HUDEP-2 (cell line): ENCODE data around the gene TMEM100.

Source experiments
- DNase-seq, 76 experiments: peaks; one replicate each; lab custom pipeline; 2025; ENCODE audit not compliant: unreplicated experiment in 76 of 76; lab: John Stamatoyannopoulos, UW

TMEM100 gene

GRCh38 chr17:55720919-55721836 is 1.5 kb downstream of the TMEM100 start:
- no peak for DNase-seq

DNA sequence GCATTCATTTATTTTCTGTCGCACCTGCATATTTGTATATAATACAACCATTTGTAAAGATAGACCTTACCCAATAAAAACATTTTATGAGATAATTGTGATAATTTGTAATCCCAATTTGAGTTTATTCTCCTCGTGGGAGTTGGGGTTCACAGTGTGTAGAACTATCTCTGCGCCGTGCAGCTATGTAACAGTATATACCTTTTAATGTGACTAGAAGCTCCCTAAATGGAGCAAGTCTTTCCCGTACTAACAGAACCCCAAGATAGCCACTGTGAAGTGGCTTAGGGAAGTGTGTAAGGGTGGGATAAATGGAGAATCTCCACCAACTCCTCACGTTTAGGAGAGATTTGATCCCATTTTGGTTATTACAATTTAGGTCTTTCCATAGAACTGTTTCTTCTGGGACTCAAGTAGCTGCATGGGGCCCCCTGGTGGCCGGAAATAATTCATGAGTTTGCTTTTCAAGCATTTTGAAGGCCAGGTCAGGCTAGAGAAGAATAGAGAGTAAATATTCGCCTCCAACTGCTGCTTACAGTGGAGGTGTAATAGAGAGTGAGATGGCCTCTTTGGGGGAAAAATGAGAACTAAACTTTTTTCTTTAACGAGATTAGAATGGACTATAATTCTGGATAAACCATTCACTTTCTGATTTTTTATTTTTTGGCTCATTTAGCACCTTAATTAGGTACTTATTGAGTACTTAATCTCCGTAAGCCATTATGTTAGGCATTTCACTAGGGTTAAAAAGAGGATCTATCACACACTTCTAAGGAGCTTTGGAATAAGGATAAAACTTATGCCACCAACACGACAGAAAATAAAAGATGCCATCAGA is 4.5 kb downstream of the TMEM100 start:
- DNase-seq, result peak in 56 of 76 experiments; percentile 4 to 66 (median 31)

- DNase-seq, result no peak
These were observed 5.2 kb downstream of the TMEM100 start for GRCh38 chr17:55717432-55717831.

DNA sequence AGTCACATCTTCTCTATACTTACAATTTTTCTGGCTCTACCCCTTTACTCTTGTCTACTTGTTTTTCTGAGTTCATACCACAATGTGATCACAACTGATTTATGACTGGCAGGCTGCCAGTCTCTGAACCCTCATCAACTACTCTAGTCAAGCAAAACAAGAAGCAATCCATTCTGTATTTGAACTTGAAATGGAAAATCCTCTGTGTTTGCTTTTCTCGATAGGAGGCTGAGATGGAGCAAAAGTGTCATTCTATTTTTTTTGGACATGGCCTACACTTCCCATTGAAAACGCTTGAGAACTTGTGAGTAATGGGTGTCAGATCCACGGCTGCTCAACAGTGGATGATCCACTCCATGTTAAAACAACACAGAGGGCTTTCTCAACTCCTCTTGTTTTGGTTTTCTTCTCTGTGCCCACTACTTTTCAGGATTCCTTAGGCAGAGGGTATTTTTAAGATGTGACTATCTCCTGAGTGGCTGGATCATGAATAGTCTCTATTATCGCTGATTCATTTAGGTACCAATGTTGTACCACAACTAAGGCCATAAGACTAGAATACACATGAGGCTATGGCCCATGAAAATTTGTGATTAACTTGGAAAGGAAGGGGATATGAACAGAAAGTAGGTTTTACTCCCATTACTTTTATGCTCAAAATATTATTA is 11.7 kb downstream of the TMEM100 start:
- DNase-seq, result no peak

GRCh38 chr17:55710410-55710809 is 12.3 kb downstream of the TMEM100 start:
- no peak for DNase-seq

DNA sequence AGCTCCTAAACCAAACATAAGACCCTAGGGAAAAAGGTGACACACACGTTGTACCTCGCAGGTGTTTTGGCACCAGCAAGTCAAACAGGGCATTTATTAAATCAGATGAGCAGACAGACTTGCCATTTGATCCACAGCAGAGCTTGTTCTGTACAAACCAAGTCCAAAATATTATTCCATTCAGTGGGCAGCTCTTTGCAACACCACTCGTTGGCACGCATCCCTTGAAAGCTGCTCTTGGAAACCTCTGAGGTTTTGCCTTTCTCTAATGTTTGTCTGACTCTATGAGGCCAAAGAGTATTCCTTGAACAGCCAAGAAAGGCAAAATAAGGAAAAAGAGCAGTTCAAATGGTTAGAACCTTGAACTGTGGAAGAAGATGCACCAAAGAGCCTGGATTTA is 12.7 kb downstream of the TMEM100 start:
- DNase-seq, result no peak

- DNase-seq, result no peak
These were observed 13.2 kb downstream of the TMEM100 start for GRCh38 chr17:55709440-55709839.

GRCh38 chr17:55708175-55708974 is 14.3 kb downstream of the TMEM100 start:
- no peak for DNase-seq

GRCh38 chr17:55706808-55707773 is 15.6 kb downstream of the TMEM100 start:
- DNase-seq, result no peak

- DNase-seq, result no peak
These were observed 16.8 kb downstream of the TMEM100 start for GRCh38 chr17:55705847-55706246.

DNA sequence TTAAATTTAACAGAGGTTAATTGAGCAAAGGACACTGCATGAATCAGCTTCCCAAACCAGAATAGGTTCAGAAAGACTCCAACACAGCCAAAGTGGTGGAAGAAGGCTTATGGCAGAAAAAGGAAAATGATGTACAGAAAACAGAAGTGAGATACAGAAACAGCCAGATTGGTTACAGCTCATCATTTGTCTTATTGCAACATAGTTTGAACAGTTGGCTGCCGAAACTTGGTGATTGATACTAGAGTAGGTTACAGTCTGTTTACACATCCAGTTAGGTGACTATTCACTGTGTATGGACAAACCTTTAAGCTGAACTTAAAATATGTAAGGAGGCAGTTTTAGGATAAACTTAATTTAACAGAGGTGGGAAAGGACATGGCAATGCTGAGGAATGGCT is 18.3 kb downstream of the TMEM100 start:
- no peak for DNase-seq

DNA sequence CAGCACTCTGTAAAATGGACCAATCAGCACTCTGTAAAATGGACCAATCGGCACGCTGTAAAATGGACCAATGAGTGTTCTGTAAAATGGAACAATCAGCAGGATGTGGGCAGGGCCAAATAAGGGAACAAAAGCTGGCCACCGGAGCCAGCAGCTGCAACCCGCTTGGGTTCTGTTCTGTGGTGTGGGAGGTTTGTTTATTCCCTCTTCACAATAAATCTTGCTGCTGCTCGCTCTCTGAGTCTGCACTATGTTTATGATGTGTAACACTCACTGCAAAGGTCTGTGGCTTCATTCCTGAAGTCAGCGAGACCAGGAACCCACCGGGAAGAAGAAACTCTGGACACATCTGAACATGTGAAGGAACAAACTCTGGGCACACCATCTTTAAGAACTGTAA is 20.5 kb downstream of the TMEM100 start:
- DNase-seq, result no peak

DNA sequence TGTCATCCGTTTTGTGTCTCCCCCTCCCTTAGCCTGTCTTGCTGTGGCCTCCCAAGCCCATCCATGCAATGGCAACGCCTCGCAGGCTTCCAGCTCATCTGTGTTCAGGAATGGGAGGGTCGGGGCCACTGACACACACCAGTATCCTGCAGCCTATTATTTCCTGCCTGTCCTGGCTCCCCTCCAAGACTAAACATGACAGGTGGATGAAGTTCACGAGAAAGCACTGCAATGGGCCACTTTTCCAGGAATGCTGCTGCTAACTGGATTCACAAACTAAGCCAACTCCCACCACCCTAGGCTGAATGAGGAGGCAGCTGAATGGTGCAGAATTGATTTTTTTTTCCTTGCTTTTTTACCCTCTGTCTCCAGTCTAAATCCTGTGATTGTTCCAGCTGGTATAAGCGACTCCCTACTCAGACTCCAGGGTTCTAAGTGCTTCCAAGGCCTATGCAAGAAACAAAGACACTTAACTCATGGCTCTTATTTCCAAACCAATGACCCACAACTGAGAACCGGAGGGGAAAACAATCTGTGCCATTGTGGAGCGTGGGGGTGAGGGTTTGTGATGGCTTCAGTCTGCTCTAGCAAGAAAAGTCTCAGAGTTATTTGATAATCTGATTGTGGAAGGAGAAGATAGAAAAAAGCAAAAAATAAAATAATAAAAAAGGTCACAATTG is 23.3 kb downstream of the TMEM100 start:
- DNase-seq, result no peak

DNA sequence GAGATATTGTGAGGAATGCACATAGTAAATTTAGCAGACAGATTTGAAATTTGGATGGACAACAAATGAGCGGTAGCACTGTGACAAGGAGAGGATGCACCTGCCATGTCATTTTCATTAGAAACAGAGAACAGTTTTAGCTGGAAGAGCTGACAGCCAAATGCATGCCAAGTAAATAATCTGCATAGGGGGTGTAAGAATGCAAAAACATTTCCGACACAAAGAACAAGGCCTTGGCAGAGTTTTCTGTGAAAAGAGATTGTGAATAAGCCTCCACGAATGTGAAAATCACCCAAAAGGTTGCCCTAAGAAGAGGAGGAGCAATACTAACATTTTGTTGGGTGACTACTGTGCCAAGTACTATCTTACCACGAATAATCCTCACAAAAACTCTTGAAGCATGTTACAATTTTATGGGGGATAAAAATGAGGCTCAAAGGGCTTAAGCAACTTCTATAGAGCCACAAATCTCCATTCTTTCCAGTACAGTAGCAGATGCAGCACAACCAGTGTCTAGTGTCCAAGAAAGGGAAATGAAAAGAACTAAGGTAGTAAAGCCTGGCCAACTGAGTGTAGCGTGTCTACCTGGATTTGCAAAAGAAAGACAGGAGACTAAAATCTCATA is 28.3 kb downstream of the TMEM100 start:
- DNase-seq, result no peak

GRCh38 chr17:55693254-55694216 is 29.1 kb downstream of the TMEM100 start:
- DNase-seq, result no peak

GRCh38 chr17:55692276-55692675 is 30.4 kb downstream of the TMEM100 start:
- DNase-seq, result no peak

DNA sequence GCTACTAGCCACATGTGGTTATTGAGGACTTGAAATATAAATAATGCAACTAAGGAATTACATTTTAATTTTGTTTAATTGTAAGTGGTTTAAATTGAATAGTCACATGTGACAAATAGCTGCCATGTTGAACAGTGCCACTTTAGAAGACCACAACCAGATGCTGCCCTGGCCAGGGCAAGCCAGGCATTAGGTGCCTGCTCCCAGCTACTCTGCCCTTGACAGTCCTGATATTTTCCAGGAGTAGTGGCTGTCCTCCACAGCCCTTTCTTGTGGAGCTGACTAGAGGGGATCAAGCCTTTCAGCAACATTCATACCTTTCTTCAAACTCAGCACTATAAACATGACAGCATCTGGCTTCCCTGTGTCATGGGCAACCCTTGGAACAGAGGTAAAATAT is 31.0 kb downstream of the TMEM100 start:
- no peak for DNase-seq
